Testis (tissue), 3 donors: ENCODE data around the gene QSOX2. TPM values are rescaled to one million over a fixed set of nuclear protein-coding genes. Genes with fewer than 3 reads are reported as not detected.

Experiments used
- DNase-seq: peaks from one replicate; pipeline ENCODE4 v3.0.0-alpha.2; 2019
- H3K27ac ChIP-seq, 2 donors: fragments of 200-600 bp; sonication (generic); one replicate each; pipeline ENCODE4 v1.5.1; 2019
- H3K27me3 ChIP-seq: fragments of 200-600 bp; sonication (generic); one replicate; pipeline ENCODE4 v1.5.1; 2019
- H3K36me3 ChIP-seq: fragments of 200-600 bp; sonication (generic); one replicate; pipeline ENCODE4 v1.5.1; 2017; ENCODE audit warnings: low read depth; ENCODE audit errors: missing control alignments
- H3K4me1 ChIP-seq: fragments of 200-600 bp; sonication (generic); one replicate; pipeline ENCODE4 v1.5.1; 2019
- H3K4me3 ChIP-seq, 2 donors: fragments of 200-600 bp; sonication (generic); one replicate each; pipeline ENCODE4 v1.5.1; 2017 to 2019
- H3K9me3 ChIP-seq: fragments of 200-600 bp; sonication (generic); one replicate; pipeline ENCODE4 v1.5.1; 2017
- POLR2A ChIP-seq: fragments of 450-650 bp; IDR thresholded peaks from one replicate; pipeline ENCODE4 v1.6.1; 2017; ENCODE audit warnings: antibody characterized with exemption, mild to moderate bottlenecking, moderate library complexity
- WGBS, 2 donors: methylation state at CpG; one replicate each; pipeline ENCODE4 v1.1.5; 2018; 5-methylcytosine and 5-hydroxymethylcytosine counted together
- intact Hi-C: fragments of 100-400 bp; cut with DNase I; formaldehyde crosslinking; loops from one replicate; pipeline ENCODE4 v1.15.1; 2023; ENCODE audit warnings: low total_unique reads
- polyA plus RNA-seq: library from polyadenylated mRNA; stranded (reverse); fragments of 350-450 nt; fragmentation: Illumina TruSeq; extraction: RNeasy Lipid Tissue Mini Kit (QIAGEN cat#74804); gene quantifications from one replicate; pipeline ENCODE4 v1.2.3, GENCODE V29; 2014; ENCODE audit warnings: low read depth, low replicate concordance; ENCODE audit not compliant: insufficient read depth
- total RNA-seq, 2 donors: library from RNA; depleted of rRNA; stranded (reverse); fragments of >200 nt; gene quantifications; one replicate each; pipeline ENCODE4 v1.2.3, GENCODE V29; 2016
- TF ChIP-seq, protein P1 (sequence below), 3 experiments: fragments of 450-650 bp in 2 of 3; fragments of 200-600 bp in 1 of 3; sonication (generic) in 1 of 3; IDR thresholded peaks; one replicate each; pipeline ENCODE4 v1.5.1; 2016 to 2019; ENCODE audit warnings: antibody characterized with exemption in 3 of 3, mild to moderate bottlenecking in 2 of 3, moderate library complexity in 1 of 3

Gene QSOX2
- total and polyA plus RNA-seq, 3 donors from 2014 or later = 22.1 to 23.3 (median 22.6) TPM

- Histone ChIP-seq H3K27me3 (no peaks in the 10 kb centered on the region), H3K4me1 (peaks cover 6% of the 10 kb centered on the region), H3K4me3 (no peak overlapping the region), H3K27ac (no peak overlapping the region), H3K36me3 (no peaks in the 10 kb centered on the region), H3K9me3 (no peaks in the 10 kb centered on the region)
- 89% methylated on average over 17 to 20 of the region's 20 CpGs for WGBS, 2 donors
- intact Hi-C loops = no loop called here
- no peak for TF ChIP-seq POLR2A
- TF ChIP-seq, protein P1, sequence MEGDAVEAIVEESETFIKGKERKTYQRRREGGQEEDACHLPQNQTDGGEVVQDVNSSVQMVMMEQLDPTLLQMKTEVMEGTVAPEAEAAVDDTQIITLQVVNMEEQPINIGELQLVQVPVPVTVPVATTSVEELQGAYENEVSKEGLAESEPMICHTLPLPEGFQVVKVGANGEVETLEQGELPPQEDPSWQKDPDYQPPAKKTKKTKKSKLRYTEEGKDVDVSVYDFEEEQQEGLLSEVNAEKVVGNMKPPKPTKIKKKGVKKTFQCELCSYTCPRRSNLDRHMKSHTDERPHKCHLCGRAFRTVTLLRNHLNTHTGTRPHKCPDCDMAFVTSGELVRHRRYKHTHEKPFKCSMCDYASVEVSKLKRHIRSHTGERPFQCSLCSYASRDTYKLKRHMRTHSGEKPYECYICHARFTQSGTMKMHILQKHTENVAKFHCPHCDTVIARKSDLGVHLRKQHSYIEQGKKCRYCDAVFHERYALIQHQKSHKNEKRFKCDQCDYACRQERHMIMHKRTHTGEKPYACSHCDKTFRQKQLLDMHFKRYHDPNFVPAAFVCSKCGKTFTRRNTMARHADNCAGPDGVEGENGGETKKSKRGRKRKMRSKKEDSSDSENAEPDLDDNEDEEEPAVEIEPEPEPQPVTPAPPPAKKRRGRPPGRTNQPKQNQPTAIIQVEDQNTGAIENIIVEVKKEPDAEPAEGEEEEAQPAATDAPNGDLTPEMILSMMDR (IDR thresholded peaks at IDR 0.05) = no peak
- DNase-seq = no peak
These were observed 15.4 kb upstream of the QSOX2 start for GRCh38 chr9:136260936-136261472.

DNA sequence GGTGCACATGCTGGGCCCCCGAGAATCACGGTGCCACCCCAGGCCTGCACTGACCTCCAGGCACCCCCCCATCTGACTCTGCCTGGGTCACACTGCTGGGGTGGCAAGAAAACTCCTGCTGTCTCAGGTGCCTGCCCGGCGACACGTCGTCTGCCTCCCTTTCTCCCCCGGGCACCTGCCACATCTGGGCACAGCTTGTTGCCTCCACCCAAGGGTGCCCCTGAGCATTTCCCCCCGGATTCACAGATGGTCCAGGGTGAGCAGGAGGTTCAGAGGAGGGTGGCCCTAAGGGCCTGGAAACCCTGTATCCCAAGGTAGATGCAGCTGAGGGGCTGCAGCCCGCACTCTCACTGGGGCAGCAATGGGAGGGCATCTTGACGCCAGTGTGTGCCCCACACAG is 14.9 kb upstream of the QSOX2 start:
- no peak for TF ChIP-seq POLR2A
- TF ChIP-seq, protein P1 (IDR thresholded peaks at IDR 0.05) = no peak
- 88 to 92% methylated on average over 7 to 10 of the region's 10 CpGs for WGBS, 2 donors
- Histone ChIP-seq H3K9me3 (no peaks in the 10 kb centered on the region), H3K4me1 (peaks cover 7% of the 10 kb centered on the region), H3K36me3 (no peaks in the 10 kb centered on the region), H3K27ac (no peak overlapping the region), H3K4me3 (no peak overlapping the region), H3K27me3 (no peaks in the 10 kb centered on the region)
- DNase-seq = no peak
- intact Hi-C loops = no loop called here

- TF ChIP-seq, protein P1 (IDR thresholded peaks at IDR 0.05) = no peak
- no peak for TF ChIP-seq POLR2A
- Histone ChIP-seq H3K27ac (no peak overlapping the region), H3K27me3 (no peaks in the 10 kb centered on the region), H3K4me1 (peaks cover 14% of the 10 kb centered on the region), H3K4me3 (no peak overlapping the region), H3K9me3 (no peaks in the 10 kb centered on the region), H3K36me3 (no peaks in the 10 kb centered on the region)
- 95% methylated on average over 16 of the region's 17 CpGs; no CpG with 5 or more reads in 1 of the 2 donors for WGBS, 2 donors
- intact Hi-C loops = no loop called here
- DNase-seq = no peak
These were observed 14.2 kb upstream of the QSOX2 start for GRCh38 chr9:136259836-136260235.

GRCh38 chr9:136259517-136259813 is 13.9 kb upstream of the QSOX2 start:
- Histone ChIP-seq H3K27me3 (no peaks in the 10 kb centered on the region), H3K4me3 (no peak overlapping the region), H3K9me3 (no peaks in the 10 kb centered on the region), H3K4me1 (peaks cover 18% of the 10 kb centered on the region), H3K36me3 (no peaks in the 10 kb centered on the region), H3K27ac (no peak overlapping the region)
- intact Hi-C loops = no loop called here
- TF ChIP-seq, protein P1 (IDR thresholded peaks at IDR 0.05) = no peak
- TF ChIP-seq POLR2A = no peak
- no peak for DNase-seq
- WGBS, 2 donors = 91 to 100% methylated on average over 1 to 4 of the region's 4 CpGs

DNA sequence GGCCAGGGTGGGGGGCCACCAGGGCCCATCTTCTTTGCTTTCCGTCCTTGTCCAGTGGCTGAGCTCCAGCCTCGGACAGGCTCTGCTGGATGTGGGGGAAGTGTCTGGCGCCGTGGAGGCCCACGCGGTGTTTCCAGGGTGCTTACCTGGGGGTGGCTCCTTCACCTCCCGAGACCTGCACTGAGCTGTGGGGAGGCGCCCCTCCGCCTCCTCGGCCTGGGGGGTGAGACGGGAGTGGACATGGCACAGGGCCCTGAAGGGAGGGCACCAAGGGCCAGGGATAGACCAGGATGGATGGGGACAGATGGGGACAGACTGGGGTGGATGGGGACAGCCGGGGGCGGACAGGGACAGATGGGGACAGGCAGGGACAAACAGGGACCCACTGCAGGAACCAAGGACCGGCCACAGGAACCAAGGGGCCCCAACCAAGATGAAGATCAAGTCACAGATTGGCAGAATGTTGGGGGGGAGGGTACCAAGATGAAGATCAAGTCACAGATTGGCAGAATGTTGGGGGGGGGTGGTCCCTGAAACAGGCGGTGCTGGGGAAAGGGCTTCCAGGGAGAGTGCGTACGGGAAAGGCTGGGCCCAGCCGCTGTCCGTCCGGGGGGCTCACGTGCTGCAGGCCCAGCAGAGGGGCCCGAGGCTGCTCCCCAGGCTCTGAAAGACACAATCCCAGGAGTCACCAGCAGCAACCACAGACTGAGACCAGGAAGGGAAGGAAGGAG is 13.3 kb upstream of the QSOX2 start:
- TF ChIP-seq POLR2A = no peak
- TF ChIP-seq, protein P1 (IDR thresholded peaks at IDR 0.05) = no peak

More for the DNA sequence above, 13.3 kb upstream of the QSOX2 start:
- 80 to 81% methylated on average over 22 of the region's 22 CpGs for WGBS, 2 donors
- Histone ChIP-seq H3K4me3 (no peak overlapping the region), H3K9me3 (no peaks in the 10 kb centered on the region), H3K4me1 (peaks cover 19% of the 10 kb centered on the region), H3K27me3 (no peaks in the 10 kb centered on the region), H3K36me3 (no peaks in the 10 kb centered on the region), H3K27ac (no peak overlapping the region)
- intact Hi-C loops = no loop called here
- no peak for DNase-seq
